C4-2B (cell line): Measurements from ENCODE around the gene TMEM52B.

ENCODE experiments used
- H3K27ac ChIP-seq: fragments of 450-650 bp; 2 replicates; pipeline ENCODE4 v1.5.1; 2017
- ZFX ChIP-seq: fragments of 450-650 bp; IDR thresholded peaks from 2 replicates; pipeline ENCODE4 v1.6.1; 2017
- TF ChIP-seq, protein P1 (sequence below): fragments of 450-650 bp; conservative IDR thresholded peaks from 2 replicates; pipeline ENCODE4 v1.5.1; 2017; ENCODE audit warnings: mild to moderate bottlenecking

Gene TMEM52B

GRCh38 chr12:10159280-10159679 is 19.6 kb upstream of the TMEM52B start:
- no peak overlapping the region for H3K27ac ChIP-seq
- TF ChIP-seq, protein P1, sequence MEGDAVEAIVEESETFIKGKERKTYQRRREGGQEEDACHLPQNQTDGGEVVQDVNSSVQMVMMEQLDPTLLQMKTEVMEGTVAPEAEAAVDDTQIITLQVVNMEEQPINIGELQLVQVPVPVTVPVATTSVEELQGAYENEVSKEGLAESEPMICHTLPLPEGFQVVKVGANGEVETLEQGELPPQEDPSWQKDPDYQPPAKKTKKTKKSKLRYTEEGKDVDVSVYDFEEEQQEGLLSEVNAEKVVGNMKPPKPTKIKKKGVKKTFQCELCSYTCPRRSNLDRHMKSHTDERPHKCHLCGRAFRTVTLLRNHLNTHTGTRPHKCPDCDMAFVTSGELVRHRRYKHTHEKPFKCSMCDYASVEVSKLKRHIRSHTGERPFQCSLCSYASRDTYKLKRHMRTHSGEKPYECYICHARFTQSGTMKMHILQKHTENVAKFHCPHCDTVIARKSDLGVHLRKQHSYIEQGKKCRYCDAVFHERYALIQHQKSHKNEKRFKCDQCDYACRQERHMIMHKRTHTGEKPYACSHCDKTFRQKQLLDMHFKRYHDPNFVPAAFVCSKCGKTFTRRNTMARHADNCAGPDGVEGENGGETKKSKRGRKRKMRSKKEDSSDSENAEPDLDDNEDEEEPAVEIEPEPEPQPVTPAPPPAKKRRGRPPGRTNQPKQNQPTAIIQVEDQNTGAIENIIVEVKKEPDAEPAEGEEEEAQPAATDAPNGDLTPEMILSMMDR: no peak
- no peak for TF ChIP-seq ZFX

- H3K27ac ChIP-seq: no peak overlapping the region
- TF ChIP-seq ZFX: no peak
- TF ChIP-seq, protein P1: no peak
These were observed 18.0 kb upstream of the TMEM52B start for GRCh38 chr12:10160617-10161385.

DNA sequence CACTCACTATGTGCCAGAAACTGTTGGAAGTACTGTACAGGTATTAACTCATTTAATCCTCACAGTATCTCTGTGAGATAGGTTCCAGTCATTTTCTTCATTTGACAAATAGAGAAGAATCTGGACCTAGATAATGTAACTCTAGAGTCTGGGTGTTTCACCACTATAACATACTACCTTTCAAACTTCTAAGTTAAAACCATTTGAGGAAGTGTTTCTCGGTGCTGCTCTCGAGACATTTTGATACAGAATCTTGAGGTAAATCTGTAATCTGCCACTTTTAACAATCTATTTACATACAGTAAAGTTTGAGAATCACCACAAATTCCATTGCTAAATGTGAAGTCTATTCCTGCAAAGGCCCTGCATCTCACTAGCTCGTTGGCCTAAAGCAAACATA is 15.7 kb upstream of the TMEM52B start:
- no peak overlapping the region for H3K27ac ChIP-seq
- TF ChIP-seq, protein P1: no peak
- no peak for TF ChIP-seq ZFX

- TF ChIP-seq, protein P1: no peak
- TF ChIP-seq ZFX: no peak
These were observed 13.4 kb upstream of the TMEM52B start for GRCh38 chr12:10165421-10165820.

GRCh38 chr12:10167599-10167998 is 11.2 kb upstream of the TMEM52B start:
- no peak for TF ChIP-seq ZFX
- TF ChIP-seq, protein P1: no peak
- no peak overlapping the region for H3K27ac ChIP-seq

More at GRCh38 chr12:10165421-10165820, 13.4 kb upstream of the TMEM52B start:
- no peak overlapping the region for H3K27ac ChIP-seq

- H3K27ac ChIP-seq: no peak overlapping the region
- no peak for TF ChIP-seq ZFX
- TF ChIP-seq, protein P1: no peak
These were observed 9.7 kb upstream of the TMEM52B start for GRCh38 chr12:10169104-10169503.

DNA sequence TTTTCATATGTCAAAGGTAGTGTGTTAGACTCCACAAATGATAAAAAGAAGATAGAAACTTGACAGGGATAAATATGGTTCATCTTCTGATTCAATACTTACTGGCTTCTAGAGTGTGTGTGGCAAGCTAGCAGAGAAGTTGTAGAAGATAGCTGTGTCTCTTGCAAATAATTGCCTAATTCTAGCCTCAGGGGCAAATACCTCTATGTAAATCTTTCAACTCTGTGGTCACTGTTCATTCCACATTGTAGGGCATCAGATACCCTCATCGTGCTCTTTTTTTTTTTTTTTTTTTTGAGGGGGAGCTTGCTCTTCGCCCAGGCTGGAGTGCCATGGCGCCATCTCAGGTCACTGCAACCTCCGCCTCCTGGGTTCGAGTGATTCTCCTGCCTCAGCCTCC is 8.6 kb upstream of the TMEM52B start:
- no peak overlapping the region for H3K27ac ChIP-seq

More for the DNA sequence above, 8.6 kb upstream of the TMEM52B start:
- TF ChIP-seq ZFX: no peak
- TF ChIP-seq, protein P1: no peak
